GM18517 (cell line): Measurements from ENCODE around the gene TASOR2.

Source experiments
- ATAC-seq: cut with Tn5 transposase; IDR thresholded peaks from one replicate; pipeline ENCODE4 v1.9.1; 2021; ENCODE audit warnings: mild to moderate bottlenecking, moderate library complexity; ENCODE audit not compliant: unreplicated experiment

Gene TASOR2

DNA sequence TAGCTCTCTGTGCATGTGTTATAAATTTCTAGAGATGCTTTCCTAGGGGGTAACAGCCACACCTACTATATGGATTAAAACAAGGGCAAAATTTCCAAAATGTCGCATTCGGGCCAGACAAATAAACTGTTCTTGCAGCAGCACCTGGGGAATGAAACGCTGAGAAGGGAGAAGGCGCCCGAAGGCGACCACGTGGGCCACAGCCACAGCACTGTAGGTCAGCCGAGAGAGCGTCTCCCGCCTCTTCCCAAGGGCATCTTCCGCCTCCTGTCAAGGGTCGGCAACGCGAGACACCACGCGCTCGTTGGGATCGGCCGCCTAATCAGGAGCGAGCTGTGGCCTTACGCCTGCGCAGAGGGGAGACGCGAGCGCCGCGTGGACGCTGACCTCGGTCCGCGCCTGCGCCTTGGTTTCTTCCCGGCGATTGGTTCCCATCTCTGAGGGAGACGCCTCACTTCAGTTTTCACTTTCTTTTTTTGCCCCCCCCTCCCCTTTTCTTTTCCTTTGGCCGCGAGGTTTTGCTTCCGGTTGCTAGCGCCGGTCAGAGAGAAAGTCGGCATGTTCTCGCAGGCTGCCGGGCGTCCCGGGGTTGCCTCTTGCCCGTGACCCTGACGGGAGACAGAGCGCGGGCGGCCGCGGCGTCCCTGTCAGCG, at the start of gene TASOR2:
Gene TASOR2, plus strand, starts transcription at position 521 of the 653 bp plus-strand sequence. CDS start 35,805 bp downstream, outside the sequence.
- peak; percentile 58 for ATAC-seq

- no peak for ATAC-seq
Measured at GRCh38 chr10:5634918-5635317, 49.7 kb upstream of the TASOR2 start.

- ATAC-seq: no peak
Measured at GRCh38 chr10:5638494-5638893, 46.1 kb upstream of the TASOR2 start.

- ATAC-seq: no peak
Measured at GRCh38 chr10:5639066-5639465, 45.6 kb upstream of the TASOR2 start.

DNA sequence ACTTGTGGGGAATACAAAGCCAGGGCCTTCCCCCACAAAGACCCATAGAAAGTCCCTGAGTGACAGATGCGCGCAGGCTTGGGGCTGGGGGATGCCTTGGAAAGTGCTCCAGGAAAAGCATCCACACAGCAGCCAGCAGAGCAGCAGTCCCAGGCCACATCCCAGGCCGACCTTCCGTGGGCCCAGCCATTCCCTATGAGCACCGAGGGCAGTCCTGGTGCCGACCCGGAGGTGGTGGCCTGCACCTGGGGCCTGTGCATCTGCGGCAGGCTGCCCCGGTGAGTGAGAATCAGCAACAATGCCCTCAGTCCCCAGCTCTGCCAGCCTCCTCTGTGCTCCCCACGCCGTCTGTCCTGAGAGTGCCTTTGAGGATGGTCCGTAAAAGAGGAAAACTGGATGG, 44.6 kb upstream of the TASOR2 start:
- no peak for ATAC-seq

DNA sequence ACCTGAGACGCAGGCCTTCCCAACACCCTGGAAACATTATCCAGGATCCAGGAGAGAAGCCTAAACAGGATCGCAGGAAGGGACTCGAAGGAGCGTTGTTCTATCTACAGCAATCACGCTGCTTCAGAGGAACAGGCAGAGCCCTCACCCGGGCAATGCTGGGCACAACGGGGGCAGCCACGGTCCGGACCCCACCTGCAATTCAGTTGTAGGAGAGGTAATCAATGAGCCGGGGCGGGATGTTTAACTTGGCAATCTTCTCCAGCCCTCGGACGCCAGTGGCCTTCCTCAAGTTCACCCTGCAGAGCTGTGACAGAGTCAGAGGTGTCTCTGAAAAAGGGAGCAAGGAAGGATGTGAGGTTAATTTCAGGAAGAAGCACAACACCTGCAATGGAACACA, 44.1 kb upstream of the TASOR2 start:
- ATAC-seq: no peak

DNA sequence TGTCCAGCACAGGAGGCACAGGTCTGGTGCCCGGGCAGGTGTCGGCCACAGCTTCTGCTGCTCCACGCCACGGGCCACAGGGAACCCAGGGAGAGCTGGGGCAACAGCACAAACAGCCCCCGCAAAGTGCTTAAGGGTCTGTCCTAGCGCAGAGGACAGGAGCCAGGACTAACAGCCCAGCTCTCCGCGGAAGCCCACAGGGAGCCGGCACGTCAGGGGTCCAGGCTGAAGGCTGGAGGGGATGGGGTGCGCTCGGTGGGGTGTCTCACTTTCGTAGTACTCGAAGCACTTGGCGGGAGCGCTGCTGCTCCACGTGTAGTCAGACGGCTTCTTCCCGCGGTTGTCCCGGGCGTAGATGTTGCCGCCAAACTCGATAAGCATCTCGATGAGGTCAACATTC, 43.1 kb upstream of the TASOR2 start:
- ATAC-seq: no peak

GRCh38 chr10:5643346-5644067, 41.1 kb upstream of the TASOR2 start:
- ATAC-seq: no peak

GRCh38 chr10:5644930-5645329, 39.7 kb upstream of the TASOR2 start:
- no peak for ATAC-seq

DNA sequence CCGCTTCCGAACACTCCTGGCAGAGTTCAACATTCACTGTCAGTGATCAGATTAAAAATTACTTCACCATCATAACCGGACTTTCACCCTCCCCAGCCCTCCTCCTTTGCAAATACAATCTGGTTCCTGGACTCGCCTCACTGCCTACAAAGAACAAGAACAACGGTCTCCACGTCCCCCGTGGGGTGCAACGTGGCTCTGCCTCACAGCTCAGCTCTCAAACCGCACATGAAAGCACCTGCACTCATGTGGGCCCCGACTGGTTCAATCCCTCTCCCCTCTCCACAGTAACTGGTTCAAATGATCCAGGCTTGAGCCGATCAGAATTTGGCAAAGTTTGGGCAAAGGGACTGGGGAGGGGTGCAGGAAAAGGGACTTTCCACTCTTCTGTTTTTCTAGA, 39.3 kb upstream of the TASOR2 start:
- ATAC-seq: no peak

DNA sequence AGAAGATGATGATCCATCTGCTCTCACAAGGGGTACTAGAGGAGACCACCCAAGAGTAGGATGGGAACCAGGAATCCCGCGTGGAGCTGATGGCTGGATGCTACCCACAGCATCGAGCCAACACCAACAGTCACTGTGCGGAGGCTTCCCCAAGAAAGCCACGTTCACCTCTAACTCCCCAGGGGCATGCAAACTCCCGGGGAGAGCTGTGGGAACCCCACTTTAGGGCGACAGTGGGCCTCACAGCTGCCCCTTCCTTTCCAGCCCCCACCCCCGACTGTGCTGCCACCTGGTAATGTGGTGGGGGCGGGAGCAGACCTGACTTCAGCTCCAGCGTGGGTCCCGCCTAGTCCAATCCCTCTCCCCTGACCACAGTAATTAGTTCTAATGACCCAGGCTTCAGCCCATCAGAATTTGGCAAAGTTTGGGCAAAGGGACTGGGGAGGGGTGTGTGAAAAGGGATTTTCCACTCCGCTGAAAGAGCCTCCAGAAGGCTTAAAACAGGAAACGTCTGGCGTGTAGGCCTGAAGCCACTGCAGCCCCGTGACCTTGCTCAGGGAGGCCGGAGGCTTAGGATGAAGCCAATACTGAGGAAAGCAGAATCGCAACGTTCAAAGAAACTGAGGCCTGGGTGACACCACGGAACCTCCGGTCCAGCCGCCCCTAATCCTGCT, 38.6 kb upstream of the TASOR2 start:
- no peak for ATAC-seq

GRCh38 chr10:5647507-5648240, 37.0 kb upstream of the TASOR2 start:
- ATAC-seq: no peak

GRCh38 chr10:5648494-5649457, 35.9 kb upstream of the TASOR2 start:
- no peak for ATAC-seq

DNA sequence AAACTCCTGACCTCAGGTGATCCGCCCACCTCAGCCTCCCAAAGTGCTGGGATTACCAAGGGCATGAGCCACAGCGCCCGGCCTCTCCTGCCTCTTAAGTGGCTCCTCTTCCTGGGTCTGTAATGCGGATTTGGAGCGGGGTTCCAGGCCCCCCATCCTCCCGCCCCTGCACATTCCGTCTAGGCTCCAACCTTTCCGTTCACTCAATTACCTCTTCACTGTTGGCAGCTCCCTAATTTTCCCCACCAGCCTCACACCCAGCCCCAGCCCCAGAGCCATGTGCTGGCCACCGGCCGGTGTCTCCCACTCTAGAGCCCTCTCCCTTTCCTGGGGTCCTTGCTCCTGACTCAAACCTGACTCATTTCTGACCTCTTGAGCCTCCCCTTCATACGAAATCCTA, 34.9 kb upstream of the TASOR2 start:
- no peak for ATAC-seq

GRCh38 chr10:5650664-5651387, 33.8 kb upstream of the TASOR2 start:
- ATAC-seq: no peak

GRCh38 chr10:5651388-5651764, 33.3 kb upstream of the TASOR2 start:
- no peak for ATAC-seq

GRCh38 chr10:5652746-5653145, 31.9 kb upstream of the TASOR2 start:
- ATAC-seq: no peak

- ATAC-seq: no peak
Measured at GRCh38 chr10:5654218-5654755, 30.4 kb upstream of the TASOR2 start.

GRCh38 chr10:5655121-5655520, 29.5 kb upstream of the TASOR2 start:
- ATAC-seq: no peak
